ENCODE results near the gene MAP2K6. TPM values are rescaled to one million over a fixed set of nuclear protein-coding genes. Genes with fewer than 3 reads are reported as not detected.

Gene MAP2K6
- polyA plus RNA-seq, 1 experiment = 1.2 TPM

DNA sequence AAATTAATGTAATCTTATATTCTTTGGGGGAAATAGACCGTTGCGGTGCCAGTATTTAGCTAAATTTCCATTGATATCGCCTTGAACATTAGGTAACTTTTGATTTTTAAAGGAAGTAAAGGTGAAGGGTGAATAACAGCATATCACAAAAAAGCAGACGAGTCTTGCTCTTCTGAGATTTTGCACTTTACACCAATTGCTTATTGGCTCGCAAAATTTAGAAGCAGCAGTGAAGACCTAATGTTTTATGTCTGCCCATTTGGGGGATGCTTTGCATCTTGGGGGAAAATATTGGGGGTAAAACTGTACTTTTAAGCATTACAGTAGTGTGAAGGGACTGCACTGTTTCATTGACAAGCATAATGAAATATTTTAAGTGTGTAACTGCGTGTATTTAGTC lies 934 bp downstream of the MAP2K6 start:
- peak overlapping the region; percentile 42 for H3K4me3 ChIP-seq (ENCODE audit: low read depth, low read length)
- CTCF ChIA-PET = interaction anchor here (0.6 to 1.6 kb wide), 2 partner anchors 79 to 98 kb away, joined by 3 to 4 read pairs; no protein-coding TSS in a partner anchor
- POLR2A ChIA-PET = no interaction called here
- H3K27me3 ChIP-seq (ENCODE audit: control insufficient read depth, insufficient read depth, low read length) = no peaks in the 10 kb centered on the region
- no peaks in the 10 kb centered on the region for H3K36me3 ChIP-seq (ENCODE audit: control insufficient read depth, insufficient read depth, low read length)
- DNase-seq (ENCODE audit: low read depth) = no peak
- TF ChIP-seq, protein P1, sequence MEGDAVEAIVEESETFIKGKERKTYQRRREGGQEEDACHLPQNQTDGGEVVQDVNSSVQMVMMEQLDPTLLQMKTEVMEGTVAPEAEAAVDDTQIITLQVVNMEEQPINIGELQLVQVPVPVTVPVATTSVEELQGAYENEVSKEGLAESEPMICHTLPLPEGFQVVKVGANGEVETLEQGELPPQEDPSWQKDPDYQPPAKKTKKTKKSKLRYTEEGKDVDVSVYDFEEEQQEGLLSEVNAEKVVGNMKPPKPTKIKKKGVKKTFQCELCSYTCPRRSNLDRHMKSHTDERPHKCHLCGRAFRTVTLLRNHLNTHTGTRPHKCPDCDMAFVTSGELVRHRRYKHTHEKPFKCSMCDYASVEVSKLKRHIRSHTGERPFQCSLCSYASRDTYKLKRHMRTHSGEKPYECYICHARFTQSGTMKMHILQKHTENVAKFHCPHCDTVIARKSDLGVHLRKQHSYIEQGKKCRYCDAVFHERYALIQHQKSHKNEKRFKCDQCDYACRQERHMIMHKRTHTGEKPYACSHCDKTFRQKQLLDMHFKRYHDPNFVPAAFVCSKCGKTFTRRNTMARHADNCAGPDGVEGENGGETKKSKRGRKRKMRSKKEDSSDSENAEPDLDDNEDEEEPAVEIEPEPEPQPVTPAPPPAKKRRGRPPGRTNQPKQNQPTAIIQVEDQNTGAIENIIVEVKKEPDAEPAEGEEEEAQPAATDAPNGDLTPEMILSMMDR (IDR thresholded peaks at IDR 0.05; ENCODE audit: insufficient read depth, low read depth, low read length) = no peak

DNA sequence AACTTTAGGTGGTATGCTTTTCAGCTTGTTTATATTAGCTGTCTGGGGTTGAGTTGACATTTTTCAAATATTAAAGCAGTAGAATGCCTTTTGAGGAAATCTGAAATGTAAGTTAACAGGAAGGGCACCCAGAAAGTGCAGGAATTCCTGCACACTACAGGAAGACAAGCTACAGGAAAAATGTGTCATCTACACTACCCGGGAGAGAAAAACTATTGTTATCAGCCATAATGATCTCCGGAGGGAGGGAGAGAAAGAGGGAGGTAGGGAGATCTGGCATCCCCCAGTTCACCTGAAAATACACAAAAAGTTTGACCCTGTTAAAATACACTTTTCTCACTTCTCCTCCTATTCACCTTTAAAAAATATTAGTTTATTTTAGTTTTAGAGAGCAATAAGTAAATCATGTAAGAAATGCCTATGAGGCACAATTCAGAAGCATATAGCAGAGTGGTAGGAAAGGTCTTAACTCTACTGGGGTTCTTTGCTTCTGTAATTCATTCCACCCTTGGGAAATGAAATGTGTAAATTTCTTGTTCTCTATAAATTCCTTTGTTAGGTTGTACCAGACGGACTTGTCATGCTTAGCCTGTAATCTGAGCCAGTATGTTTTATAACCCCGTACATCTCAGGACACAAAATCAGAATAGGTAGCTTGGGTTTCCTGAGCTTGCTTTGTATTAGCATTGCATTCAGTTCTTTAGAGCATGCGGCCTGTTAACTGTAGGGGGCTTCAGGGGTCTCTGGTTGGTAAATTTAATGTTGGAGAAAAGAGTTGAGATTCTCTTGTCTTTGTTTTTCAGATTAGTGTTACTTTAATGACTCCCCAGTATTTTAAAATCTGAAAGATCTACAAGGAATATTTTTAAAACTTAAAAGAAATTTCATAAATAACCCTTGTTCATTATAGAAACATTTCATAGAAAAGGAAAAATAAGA lies 3.3 kb downstream of the MAP2K6 start:
- Histone ChIP-seq H3K36me3 (ENCODE audit: control insufficient read depth, insufficient read depth, low read length) (no peaks in the 10 kb centered on the region), H3K27me3 (ENCODE audit: control insufficient read depth, insufficient read depth, low read length) (no peaks in the 10 kb centered on the region), H3K4me3 (ENCODE audit: low read depth, low read length) (no peak overlapping the region)
- CTCF ChIA-PET = interaction anchor here (3.9 kb wide), 1 partner anchor 12 kb away, joined by 13 read pairs; no protein-coding TSS in a partner anchor
- DNase-seq (ENCODE audit: low read depth) = no peak
- POLR2A ChIA-PET = interaction anchor here (0.7 kb wide), 1 partner anchor 56 kb away, joined by 4 read pairs; no protein-coding TSS in a partner anchor
- TF ChIP-seq, protein P1 (IDR thresholded peaks at IDR 0.05; ENCODE audit: insufficient read depth, low read depth, low read length) = no peak

GRCh38 chr17:69418535-69418934 lies 4.0 kb downstream of the MAP2K6 start:
- CTCF ChIA-PET = interaction anchor here (3.9 kb wide), 1 partner anchor 11 kb away, joined by 13 read pairs; no protein-coding TSS in a partner anchor
- no peak for DNase-seq (ENCODE audit: low read depth)
- TF ChIP-seq, protein P1 (IDR thresholded peaks at IDR 0.05; ENCODE audit: insufficient read depth, low read depth, low read length) = no peak
- H3K27me3 ChIP-seq (ENCODE audit: control insufficient read depth, insufficient read depth, low read length) = no peaks in the 10 kb centered on the region
- POLR2A ChIA-PET = no interaction called here
- H3K36me3 ChIP-seq (ENCODE audit: control insufficient read depth, insufficient read depth, low read length) = no peaks in the 10 kb centered on the region
- H3K4me3 ChIP-seq (ENCODE audit: low read depth, low read length) = no peak overlapping the region

DNA sequence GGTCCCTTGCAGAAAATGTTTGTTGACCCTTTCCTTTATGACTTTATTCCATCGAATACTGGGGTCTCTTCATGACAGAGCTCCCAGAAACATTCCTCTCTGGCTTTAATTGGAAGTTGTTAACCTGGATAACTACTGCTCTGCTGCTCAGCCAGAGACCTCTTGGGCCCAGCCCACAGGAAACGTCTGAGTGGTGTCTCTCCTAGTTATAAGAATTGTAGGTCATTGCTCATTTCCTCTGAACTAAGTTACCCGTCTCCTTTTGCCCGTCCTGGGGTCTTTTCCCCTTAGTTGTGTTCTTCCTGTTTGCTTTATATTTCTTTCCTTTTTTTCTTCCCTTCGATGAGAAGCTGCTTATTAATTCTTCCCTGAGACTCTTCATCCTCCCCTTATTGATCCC lies 9.0 kb downstream of the MAP2K6 start:
- Histone ChIP-seq H3K4me3 (ENCODE audit: low read depth, low read length) (no peak overlapping the region), H3K36me3 (ENCODE audit: control insufficient read depth, insufficient read depth, low read length) (no peaks in the 10 kb centered on the region), H3K27me3 (ENCODE audit: control insufficient read depth, insufficient read depth, low read length) (no peaks in the 10 kb centered on the region; the same call in 1 of the 2 replicates)
- CTCF ChIA-PET = no interaction called here
- DNase-seq (ENCODE audit: low read depth) = no peak
- TF ChIP-seq, protein P1 (IDR thresholded peaks at IDR 0.05; ENCODE audit: insufficient read depth, low read depth, low read length) = no peak
- POLR2A ChIA-PET = no interaction called here

DNA sequence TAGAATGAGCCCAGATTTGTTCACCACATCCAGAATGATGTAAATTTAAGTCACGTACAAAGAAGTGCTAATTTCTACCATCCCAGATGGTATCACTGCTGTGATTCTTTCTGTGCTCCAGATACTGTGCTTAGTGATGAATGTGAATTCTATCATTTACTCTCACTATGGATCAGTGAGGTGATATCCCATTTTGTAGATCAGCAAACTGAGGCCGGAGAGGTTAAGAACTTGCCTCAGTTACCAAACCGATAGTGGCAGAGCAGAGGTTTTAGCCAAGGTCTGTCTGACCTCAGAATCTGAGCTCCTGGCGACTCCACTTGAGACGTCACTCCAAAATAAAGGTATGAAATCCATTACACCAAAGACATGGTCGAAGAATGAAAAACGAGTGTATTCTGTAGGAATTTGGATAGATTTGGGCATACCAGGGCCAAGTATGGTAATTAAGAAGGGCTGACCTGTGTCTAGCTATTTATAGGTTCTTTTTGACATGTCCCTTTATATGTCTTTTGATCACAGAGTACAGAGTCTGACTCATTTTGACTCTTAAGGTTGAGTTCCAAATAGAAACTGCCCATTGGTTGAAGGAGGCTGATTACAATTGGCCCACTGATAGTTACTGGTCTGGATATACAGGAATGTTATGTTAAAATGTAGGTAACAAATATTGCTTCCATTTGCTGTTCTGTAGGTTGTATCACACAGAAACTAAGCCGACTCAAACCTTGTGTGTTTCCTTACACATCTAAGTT lies 10.0 kb downstream of the MAP2K6 start:
- ChIA-PET CTCF (no interaction called here), POLR2A (no interaction called here)
- Histone ChIP-seq H3K36me3 (ENCODE audit: control insufficient read depth, insufficient read depth, low read length) (no peaks in the 10 kb centered on the region), H3K27me3 (ENCODE audit: control insufficient read depth, insufficient read depth, low read length) (no peaks in the 10 kb centered on the region; the same call in 1 of the 2 replicates), H3K4me3 (ENCODE audit: low read depth, low read length) (no peak overlapping the region)
- TF ChIP-seq, protein P1 (IDR thresholded peaks at IDR 0.05; ENCODE audit: insufficient read depth, low read depth, low read length) = no peak
- no peak for DNase-seq (ENCODE audit: low read depth)
